ENCODE results near the gene POU2AF1.

Gene POU2AF1, protein sequence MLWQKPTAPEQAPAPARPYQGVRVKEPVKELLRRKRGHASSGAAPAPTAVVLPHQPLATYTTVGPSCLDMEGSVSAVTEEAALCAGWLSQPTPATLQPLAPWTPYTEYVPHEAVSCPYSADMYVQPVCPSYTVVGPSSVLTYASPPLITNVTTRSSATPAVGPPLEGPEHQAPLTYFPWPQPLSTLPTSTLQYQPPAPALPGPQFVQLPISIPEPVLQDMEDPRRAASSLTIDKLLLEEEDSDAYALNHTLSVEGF

DNA sequence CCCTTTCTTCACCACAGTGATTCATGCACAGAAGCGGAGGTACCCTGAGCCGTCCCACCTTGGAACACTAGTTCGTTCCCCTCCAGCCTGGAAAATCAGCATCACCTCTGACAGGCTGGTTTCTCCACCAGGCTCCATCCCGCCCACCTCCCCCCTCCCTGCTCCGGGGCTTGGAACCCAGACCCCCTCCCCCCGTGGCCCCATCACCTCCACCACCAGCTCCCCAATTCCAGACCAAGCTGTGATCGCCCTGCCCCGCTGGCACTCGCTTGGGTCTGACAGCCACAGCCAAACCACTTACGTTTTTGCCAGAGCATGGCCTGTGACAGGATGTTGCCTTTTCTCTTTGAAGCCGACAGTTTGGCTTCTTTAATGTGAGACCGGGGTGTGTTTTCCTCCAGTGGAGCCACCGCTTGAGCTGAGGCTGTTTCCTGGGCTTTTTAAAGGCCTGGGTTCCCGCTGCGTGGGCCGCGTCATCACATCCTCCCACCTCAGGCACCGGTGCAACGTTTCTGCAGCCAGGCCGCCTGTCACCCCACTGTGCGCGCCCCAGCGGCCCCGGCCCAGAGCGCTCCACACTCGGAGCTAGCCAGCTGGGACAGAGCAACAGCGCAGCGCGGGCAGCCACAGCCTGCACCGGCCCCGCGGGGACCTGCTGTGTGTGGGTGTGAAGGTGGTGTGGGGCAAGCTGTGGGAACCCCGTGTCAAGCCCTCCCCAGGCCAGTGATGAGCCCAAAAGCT lies at the start of gene POU2AF1:
Gene POU2AF1, minus strand, starts transcription at position 415 of the 741 bp plus-strand sequence. Its CDS starts 98 bp downstream, at position 317.
- DNase-seq (ENCODE audit: low read depth) = peak; percentile 30

DNA sequence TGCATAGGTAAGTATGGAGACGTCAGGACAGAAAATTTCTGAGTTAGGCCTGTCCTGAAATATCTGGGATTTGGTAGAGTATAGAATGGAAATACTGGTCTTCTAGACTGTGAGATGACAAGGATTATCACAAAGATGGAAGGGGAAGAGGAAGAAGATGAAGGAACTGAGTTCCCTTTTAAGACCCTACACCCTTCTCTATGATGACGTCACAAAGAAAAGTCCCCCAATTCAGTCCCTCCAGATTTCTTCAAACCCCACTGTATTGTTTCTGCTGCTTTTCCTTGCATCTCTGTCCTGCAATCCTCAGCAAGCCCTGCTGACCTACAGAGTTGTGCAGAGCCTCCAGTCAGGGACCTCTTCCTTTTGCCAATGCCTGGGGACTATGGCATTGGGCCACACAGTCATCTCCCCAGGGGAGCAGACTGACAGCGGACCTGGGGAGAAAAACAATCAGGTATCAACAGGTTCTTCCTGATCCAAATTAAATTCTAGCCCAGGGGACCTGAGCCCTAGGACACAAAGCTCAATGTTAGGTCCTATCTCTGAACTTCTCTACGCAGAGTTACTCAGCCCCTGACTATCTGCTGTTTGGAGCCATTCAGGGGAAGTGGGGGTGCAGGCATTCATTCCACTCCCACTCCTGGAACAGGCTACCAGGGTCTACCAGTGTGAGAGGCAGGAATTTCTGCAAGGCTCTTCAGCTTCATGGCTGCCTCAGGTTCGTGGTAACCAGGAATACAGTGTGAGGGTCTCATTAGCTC lies 49.2 kb upstream of the POU2AF1 start:
- no peak for DNase-seq (ENCODE audit: low read depth)

DNA sequence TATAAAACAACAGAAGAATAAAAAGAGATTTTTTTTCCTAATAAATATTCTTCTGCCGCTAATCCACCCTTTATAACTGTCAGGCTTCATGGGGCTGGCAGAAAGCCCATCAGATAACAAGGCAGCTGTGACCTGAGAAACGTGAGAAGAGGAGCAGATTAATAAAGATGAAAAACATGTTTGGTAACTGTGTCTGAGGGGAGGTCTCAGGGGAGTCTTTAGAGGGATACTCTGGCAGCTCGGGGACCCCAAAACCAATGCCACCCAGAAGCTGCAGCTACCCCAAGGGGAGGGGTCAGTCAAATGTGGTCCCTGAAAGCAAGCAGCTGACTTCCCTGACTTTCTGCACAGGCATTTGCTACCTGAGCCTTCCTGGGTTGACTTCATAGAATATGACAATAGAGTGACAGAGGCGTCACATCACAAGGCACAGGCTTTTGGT lies 48.4 kb upstream of the POU2AF1 start:
- DNase-seq (ENCODE audit: low read depth) = no peak

DNA sequence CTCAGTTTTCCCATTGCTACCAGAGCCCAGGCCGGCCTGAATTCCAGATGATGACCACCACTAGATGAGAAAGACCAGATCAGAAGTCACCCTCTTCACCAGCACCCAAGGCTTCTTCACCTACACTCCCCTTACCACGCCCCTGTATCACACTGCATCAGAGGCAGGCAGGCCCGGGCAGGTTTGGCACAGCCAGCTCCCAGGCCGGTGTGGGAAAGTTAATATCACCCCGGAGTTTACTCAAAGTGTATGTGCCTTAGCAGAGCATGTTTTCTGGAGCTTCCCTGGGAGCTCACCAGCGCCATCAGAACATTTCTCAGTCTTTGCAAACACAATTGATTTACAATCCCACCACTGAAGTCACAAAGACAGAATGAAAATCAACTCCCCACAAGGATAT lies 47.5 kb upstream of the POU2AF1 start:
- DNase-seq (ENCODE audit: low read depth) = no peak

DNA sequence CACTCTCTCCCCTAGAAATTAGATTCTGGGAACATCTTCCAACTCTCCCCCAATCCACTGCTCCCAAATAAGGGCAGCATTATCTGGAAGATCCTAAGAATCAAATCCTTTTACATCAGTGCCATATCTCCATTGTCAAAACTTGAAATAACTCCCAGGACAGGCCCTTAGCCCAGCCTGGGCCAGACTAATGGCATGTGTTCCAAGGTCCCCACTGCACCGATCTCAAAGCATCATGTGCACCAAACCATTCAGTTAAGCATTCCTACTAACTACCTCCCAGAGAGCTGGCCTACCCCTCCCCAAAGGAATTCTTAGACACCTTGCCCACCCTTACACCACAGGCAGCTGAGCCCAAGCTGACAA lies 44.2 kb upstream of the POU2AF1 start:
- DNase-seq (ENCODE audit: low read depth) = no peak

DNA sequence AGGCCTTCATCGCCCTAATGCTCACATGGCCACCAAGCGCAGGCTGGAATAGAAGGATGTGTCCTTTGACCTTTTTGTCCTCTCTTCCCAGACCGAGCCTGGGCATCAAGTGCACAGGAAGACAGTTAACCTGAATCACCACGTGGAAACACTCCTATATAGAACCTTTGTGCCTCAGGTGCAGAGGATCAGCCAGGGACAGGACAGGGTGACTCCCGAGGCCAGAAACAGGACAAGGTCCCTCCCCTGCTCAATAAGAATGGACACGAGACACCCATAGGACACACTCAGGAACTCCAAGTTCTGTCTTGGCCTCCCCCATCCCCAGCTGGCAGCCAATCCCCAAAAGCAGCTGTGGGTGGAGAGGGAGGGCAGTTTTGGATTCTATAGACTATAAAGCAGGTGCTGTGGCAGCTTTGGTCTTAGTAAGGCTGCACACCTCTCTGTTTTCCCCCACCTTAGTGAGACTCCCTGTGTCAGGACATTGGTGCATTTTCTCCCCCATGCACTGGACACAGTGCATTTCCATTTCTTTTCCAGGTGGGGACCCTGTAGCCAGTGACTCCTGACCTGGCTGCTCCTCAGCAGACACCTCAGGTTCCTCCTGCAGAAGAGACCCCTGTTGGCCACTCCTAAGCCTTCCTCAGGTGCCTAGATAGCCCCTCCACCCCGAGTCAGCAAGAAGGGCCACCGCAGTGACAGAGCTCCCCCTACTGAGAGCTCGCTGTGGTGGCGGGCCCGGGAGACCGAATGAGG lies 43.6 kb upstream of the POU2AF1 start:
- no peak for DNase-seq (ENCODE audit: low read depth)

DNA sequence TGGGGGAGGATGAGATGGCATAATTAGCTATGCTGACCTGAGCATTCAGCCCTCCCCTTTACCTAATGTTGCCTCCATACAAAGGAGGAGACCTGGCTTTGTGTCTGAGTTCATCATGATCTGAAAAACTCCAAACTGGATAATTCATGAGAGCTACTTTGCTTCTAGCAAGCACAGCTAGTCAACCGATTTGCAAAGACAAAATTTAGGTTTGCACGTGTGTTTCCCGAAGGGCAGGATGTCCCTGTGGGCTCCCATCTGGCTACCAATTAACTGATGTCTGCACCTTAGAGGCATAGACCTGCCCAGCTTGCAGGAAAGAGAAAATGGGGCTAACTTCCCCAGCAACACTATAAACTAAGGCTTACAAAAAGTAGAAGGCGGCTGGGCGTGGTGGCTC lies 42.2 kb upstream of the POU2AF1 start:
- no peak for DNase-seq (ENCODE audit: low read depth)

DNA sequence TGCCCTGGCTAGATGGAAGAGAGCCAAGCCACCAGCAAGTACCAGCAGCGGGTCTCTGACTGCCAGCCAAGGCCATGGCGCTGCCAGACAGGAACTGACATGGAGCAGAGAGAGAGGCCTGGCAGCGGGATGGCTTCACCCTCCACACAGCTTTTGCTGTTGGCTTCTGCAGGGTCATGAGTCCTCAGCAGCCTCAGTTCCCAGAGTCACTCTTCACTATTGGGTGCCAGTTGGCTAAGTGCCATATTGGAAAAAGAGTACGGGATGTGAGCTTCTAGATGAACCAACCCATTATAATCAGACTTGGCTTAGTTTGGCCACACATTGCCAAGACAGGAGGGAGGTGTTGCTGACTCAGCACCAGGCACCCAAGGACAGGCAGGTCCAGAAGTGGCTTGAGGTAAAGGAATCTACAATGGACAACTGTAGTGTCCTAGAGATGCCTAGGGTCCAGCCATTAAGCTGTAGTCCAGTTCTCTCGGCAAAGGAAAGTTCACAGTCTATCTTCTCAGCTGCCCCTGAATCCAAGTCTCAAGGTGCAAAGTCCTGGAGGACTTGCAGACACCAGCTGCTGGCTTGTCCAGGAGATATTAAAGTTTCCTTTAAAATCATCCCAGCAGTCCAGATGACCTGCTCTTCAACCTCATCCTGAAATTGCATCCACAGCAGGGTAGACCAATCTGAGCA lies 40.7 kb upstream of the POU2AF1 start:
- DNase-seq (ENCODE audit: low read depth) = no peak

DNA sequence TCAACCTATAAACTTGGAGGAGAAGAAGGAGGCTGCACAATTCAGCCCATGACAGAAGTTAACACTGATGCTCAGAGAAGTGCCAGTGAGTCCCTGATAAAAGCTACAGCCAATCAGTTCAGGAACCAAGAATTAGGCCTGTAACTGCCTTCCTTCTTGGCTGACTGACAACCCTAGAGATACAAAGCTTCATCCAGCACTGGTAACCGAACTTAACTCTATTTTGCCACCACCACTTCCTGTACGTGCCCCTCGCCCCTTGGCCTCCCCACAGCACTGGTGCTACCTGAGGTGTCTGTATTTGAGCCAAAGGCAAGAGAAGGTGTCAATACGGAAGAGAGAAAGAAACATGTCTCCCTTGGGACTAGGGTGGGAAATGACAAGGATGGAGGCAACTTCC lies 40.1 kb upstream of the POU2AF1 start:
- no peak for DNase-seq (ENCODE audit: low read depth)

DNA sequence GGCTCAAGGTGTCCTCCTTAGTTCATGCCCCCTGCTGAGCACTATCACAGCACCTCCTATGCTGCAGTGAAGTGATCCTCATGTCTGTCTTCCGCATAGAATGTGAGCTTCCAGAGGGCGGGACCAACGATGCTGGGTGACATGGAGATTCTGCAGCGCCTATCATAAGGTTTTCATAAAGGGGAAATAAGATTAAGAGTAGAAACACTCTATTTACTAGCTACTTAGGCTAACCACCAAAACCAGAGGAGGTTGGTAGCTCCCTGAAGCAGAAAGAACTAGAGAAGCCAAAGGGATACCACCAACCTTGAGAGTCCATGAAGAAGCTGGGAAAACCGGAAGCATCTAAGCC lies 39.3 kb upstream of the POU2AF1 start:
- no peak for DNase-seq (ENCODE audit: low read depth)

DNA sequence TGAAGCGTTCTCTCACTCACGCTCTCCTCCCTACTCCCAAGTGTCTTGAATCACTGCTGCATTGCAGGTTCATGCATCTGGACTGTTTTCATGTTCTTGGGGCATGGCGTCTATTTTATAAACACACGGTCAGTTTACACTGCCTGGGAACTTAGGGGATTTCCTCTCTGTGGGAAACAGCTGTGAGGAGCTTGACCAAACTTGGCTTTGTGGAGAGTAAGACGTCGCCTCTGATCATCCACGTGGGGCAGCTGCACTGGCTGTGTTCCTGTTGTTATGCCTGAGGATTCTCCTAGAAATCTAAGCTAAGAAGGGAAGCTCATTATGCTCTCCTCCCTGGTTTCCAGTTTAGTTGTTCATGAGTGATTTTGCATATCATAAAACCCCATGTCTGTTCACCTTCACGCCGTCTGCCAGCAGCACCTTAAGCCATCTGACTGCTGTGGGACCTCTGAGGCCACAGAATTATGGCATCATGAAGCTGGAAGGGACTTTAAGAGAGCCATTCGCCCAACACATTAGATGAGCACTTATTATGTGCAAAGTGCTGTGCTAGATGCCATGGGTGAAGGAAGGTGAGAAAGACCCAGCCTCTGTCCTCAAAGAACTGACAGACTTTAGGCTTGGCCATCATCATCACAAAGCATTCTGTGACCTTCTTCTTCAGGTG lies 38.8 kb upstream of the POU2AF1 start:
- no peak for DNase-seq (ENCODE audit: low read depth)

DNA sequence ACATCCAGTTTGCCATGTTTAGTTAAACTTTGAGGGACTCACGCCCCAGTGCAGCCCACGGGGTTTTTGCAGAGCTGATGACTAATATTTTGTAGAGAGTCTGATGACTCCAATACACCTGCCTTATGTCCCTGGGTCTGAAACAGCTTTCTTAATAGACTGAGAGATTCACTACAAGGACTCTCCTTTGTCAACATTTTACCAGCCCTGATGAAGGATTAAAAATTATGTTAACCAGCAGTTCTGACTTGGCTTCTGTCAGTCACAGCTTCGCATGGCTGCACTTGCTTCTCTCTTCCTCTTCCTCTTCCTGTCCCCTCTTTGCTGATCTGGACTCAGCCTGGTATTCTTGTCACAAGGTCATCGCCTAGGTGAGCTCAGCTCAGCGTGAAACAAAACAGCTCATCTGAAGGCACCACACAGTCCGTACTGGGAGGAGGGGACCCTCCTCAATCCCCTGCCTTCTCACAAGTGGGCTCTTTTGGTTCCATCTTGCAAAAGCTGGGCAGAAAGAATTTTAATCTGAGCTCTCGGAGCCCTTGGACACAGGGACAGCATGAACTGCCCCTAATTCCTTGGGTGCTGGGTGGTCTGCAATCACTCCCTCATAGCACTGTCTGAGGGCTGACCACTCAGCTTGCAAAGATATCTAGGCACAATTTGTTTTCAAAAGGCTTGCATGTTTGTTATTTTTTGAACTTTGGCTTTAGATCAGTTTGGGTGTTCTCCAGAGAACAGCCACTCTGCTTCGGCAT lies 38.1 kb upstream of the POU2AF1 start:
- no peak for DNase-seq (ENCODE audit: low read depth)

DNA sequence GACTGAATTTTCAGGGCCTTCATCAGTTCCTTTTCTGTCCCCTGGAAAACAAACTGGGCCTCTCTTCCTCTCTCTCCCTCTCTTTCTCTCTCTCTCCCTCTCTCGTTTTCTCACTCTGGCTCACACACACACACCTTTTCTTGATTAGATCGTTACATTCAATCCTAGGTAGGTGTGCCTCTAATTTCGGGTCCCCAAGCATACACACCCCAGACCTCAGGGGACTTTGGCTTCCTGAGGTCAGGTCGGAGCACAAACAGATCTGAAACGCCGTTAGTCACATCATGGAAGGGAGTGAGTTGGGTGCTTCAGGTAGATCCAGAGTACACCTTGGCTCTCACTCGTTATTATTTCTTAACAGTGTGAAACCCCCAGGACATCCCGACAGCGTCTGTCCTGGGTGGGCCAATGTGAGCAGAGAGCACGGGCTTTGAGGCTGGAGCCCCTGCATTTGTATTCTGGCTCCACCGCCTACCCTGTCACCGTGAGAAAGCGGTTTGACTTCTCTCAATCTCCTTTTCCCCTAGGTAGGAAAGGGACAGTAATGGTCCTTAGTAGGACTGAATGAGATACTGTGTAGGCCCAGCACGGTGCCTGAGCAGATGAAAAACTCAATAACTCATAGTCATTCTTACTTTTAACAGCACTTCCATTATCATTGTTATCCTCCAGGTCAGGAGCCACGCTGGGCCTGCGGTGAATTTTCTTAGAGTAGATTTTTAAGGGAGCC lies 37.3 kb upstream of the POU2AF1 start:
- DNase-seq (ENCODE audit: low read depth) = no peak

DNA sequence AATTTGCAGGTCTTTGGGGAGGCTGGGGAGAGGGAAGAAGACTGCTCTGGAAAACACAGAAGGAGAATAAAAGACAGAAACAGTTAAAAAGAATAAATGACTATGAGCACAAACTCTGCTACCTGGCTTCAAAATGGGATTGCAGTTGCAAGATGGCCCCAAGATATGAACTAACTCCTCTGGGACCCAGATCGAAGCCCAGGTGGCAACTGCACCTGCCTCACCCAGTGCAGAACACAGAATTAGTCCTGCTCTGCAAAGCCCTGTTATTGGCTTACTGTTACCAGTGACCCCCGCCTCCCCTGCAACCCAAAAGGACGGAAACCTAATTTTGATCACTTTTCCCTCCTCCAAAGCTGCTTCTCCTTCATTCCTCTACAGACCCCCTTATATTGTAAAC lies 35.9 kb upstream of the POU2AF1 start:
- no peak for DNase-seq (ENCODE audit: low read depth)

DNA sequence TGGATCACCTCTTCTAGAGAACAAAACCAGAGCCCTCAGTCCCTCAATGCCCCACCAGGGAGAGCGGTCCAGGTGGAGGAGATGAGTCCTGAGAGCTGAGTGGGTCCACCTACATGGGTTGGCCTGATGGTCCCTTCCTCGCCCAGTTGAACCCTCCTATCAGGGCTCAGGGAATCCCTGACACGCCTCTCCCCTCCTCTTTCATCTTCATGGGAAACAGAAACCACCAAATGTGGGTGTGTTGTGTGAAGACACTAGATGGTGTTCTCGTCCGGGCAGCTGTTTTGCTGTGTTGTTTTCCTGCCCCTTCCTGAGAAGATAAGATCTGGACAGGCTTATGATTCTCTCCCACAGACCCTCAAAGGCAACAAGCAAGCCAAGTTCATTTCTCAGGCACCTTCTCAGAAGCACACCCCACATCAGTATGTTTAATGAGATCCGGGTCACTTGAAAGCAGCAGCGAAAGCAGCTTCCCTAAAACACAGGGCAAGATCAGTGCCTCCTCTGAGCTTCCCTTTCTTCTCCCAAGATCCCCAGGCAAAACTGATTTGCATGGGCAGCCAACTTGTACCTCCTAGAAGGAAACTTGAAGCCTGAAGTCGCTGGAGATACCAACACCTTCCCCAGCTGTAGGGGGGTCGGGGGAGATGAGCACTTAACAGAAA lies 35.3 kb upstream of the POU2AF1 start:
- no peak for DNase-seq (ENCODE audit: low read depth)

DNA sequence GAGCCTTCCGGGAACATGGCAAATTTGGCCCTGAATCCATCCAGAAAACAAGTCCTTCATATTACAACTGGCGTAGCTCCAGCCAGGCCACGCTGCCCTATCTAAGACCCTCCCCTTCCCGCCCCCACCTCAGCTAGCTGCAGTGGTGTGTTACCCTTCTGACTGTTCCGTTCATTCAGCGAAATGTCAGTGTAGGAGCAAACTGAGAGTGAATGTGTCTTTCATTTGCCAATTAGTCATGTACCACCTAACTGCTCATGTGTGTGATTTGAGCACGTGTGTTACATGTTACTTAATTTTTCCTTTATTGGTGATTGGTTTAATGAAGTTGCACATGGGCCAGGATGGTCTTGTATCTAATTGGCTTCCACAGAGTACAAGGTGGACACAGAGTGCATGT lies 34.8 kb upstream of the POU2AF1 start:
- DNase-seq (ENCODE audit: low read depth) = no peak

DNA sequence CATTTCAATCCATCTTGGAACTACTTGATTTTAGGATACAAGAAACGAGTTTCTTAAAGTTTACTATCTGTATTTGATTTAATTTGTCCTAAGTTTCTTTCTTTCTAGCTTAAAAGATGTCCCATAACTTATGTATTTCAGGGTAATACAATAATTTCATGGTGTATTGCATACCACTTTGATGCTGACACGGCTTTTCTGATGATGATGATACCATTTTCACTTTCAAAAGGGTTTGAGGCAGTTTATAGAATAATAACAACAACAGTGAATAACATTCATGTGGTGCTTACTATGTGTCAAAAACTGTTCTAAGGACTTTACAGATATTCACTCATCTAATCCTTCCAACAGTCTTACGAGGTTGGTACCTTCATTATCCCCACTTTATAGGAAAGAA lies 33.2 kb upstream of the POU2AF1 start:
- no peak for DNase-seq (ENCODE audit: low read depth)

DNA sequence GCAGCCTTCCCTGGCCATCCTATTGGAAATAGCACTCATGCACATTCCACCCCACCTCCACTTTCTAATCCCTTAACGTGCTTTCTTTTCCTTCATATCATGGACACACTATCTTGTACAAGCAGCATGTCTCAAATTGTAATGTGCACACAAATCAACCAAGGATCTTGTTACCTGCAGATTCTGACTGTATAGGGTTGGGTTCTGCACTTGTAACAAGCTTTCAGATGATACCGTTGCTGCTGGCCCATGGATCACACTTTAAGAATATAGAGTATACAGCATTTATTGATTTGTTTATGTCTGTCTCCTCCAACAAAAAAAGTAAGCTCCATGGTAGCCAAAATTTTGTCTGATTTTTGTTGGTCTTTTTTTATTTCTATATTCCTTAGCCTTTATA lies 32.4 kb upstream of the POU2AF1 start:
- DNase-seq (ENCODE audit: low read depth) = no peak

DNA sequence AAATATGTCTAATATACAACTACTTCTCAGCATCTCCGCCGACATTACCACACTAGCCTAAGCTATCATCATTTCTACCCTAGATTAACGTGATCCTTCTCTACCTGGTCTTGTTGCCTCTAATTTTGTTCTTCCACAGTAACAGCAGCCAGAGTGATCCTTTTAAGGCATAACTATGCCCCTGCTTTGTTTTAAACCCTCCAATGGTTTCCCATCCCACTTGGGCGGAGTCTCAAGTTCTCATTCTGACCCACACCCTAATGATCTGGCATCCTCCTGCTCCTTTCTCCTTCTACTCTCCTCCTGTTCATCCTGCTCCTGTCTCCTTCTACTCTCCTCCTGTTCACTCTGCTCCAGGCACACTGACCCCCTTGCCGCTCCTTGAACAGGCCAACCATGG lies 31.9 kb upstream of the POU2AF1 start:
- no peak for DNase-seq (ENCODE audit: low read depth)

All from stimulated activated CD8-positive, alpha-beta memory T cell treated with anti-CD3 and anti-CD28 coated beads, Interleukin-7, amount 100 ng/mL, for 24 hours (primary cell).